Stimulated activated CD8-positive, alpha-beta memory T cell treated with anti-CD3 and anti-CD28 coated beads, Interleukin-4, amount 100 ng/mL, for 1 hour (primary cell): ENCODE results near the gene CNGB1.
"Not testable (repeated sequence)": the region's sequence is repeated elsewhere in the genome, so short reads cannot be mapped to it uniquely, and the experiment has no call there.

Source experiments
- DNase-seq, 2 donors: peaks; one replicate each; pipeline ENCODE4 v3.0.0-alpha.2; 2020; ENCODE audit warnings: low read depth in 2 of 2, low spot score in 1 of 2

Gene CNGB1

DNA sequence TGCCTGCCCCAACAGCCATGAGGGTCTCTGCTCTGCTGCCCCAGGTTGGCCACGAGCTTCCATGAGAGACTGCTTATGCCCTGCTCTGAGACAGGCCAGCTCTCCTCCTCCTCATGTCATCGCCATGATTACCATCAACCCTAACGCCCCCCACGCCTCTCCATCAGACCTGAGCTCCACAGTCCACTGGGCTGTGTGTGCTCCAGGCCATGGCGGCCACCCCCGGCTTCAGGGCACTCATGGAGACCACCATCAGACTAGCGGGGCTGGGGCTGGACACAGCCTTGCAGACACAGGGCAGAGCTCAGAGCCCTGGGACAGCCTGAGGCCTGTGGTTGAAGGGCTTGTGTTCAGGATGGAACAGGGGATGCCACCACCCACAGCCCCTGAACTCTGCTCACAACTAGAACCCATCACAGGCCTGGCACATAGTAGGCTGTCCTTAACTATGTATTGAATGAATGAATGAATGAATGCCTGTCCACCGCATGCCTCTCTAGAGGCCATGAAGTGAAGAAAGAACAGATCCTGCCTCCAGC is 14.6 kb downstream of the CNGB1 start:
- no peak for DNase-seq

DNA sequence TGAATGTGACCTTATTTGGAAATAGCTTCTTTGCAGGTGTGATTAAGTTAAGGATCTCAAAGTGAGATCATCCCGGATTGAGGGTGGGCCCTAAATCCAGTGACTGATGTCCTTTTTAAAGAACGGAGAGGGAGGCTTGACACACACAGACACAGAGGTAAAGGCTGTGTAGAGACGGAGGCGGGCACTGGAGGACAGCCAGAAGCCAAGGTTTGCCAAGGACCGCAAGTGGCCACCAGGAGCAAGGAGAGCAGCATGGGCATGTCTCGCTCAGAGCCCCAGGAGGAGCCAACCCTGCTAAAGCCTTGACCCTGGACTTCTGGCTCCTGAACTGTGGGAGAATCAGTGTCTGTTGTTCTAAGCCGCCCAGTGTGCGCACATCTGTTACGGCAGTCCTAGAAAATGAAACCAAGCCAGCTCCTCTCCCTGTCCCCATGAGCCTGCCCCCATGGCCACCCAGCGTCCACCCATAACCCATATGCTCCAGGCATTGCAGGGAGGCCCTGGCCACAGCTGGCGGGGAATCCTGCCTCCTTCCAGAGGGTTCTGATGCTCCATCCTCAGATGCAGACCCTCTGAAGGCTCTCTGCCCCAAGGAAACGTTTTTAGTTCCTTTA is 15.2 kb downstream of the CNGB1 start:
- no peak for DNase-seq

DNA sequence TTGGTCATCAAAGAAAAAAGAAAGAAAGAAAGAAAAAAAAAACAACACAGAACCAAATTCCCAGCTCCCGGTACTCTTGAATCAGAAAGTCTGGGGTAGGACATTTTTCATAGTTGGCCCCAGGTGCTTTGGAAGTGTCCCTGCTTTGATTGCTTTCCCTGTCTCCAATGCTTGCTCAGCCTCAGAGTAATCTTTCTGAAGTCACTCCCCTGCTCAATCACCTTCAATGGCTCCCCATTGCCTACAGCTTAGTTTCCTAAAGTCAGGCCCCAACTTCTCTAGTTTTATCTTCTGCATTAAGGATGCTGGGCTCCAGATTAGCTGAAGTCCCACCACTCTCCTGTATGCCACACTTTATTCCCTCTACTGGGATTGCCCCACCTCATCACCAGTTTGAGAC is 17.1 kb downstream of the CNGB1 start:
- no peak for DNase-seq

DNA sequence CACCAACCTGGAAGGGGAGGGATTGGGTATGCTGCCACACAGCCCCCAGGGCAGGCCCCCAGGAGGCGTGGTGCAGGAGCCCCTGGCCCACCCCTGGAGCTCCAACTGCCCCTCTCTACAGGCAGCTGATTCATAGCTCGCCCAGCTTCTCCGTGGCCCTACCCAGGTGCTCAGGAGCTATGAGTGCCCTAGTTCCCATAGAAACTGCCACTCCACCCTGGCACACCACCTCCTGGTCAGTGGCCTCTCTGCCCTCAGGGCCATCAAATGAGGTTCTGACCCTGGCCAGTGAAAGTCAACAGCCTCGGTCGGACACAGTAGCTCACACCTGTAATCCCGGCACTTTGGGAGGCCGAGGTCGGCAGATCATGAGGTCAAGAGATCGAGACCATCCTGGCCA is 18.0 kb downstream of the CNGB1 start:
- DNase-seq: no peak

DNA sequence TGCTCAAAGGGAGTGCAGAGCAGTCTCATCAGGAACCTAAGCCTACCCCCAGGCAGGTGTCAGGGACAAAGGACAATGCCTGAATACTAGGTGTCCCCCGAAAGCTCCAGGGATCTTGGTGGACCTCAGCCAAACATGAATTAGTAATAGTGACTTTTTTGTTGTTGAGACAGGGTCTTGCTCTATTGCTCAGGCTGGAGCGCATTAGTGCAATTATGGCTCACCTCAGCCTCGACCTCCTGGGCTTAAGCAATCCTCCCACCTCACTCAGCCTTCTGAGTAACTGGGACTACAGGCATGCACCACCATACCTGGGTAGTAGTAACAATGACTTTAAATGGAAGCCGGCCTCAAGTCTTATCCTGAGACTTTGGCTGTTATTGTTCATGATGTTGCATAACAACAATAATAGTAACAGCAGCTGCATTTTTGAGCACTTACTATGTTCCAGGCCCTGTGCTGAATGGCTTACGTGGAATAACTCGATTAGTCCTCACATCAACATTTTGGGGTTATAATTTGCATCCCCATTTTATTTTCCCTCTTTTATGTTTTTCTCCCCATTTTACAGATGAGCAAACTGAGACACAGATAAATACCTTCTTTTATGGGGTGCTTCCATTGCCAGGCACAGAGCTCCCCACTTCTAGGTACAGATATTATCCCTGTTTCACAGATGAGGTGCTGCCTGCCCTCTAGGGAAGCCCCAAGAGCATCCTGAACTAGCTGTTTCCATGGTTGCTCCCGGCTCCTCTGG is 19.5 kb downstream of the CNGB1 start:
- DNase-seq: no peak

DNA sequence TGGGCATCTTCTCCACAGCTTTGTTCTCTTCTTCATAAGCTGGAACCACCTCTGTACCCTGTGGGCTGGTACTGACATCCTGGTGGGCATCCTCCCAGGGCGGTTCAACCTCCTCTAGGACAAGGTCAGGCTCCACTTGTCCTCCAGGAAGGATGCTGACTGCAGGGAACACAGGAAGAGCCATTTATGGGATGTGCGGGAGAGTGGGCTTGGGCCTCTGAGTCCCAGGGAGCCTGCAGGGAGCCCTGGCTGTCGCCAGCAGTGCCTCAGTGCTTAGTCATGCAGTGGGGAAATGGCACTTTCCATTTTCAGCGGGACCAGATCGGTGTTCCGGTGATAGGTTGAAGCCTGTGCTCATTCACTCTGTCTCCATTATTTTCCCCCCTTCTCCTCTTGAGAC is 20.5 kb downstream of the CNGB1 start:
- DNase-seq: no peak

DNA sequence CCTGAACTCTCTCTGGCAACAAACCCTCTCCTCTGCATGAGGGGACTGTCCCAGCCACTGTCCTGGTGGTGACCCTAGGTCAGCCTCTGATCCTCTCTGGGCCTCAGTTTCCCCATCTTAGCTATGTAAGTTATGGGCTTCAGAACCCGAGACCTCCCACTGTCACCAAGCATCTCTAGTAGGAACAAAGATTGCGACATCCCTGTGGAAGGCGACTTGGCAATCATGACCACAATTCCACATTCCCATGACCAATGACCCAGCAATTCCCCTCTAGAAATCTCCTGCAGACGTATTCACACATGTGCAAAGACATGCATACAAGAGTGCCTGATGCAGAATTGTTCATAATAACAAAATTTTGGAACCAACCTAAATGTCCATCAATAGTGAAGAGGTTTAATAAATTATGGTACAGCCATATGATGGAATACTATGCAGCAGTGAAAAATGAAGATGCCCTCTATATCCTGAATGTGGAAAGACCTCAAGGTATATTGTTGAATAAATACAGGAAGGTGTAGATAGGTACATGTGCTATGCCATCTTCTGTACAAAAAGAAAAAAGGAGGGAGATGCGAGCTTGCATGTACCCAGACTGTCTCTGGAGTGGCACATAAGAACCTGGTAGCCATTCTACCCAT is 21.2 kb downstream of the CNGB1 start:
- no peak for DNase-seq

DNA sequence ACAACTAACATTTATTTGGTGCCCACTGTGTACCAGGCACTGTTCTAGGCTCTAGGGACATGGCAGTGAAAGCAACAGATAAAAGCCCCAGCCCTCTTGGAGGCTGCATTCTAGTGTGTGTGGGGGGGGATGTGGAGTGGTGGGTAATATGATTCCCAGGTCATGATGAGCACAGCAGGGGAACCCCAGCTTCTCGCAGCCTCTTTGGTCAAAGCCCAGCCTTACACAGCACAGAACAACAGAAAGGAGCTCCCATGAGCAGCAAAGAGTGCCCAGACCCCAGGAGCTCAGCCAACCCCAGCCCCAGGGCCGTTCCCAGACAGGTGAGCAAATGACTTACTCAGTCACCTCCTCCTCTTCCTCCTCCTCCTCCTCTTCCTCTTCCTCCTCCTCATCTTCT is 21.9 kb downstream of the CNGB1 start:
- DNase-seq: no peak

DNA sequence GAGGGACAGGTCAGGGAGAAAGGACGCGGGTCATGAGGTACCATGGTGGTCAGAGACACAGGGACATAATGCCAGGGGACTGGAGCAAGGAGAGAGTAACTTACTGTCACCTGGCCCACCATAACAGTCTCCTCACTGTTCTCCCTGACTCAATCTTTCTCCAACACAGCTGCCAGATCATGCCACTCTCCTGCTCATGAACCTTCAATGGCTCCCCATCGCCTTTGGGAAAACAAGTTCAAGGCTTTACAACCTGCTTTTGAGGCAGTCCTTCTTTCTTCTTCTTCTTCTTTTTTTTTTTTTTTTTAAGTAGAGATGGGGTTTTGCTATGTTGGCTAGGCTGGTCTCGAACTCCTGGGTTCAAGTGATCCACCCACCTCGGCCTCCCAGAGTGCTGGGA is 22.9 kb downstream of the CNGB1 start:
- DNase-seq: no peak

DNA sequence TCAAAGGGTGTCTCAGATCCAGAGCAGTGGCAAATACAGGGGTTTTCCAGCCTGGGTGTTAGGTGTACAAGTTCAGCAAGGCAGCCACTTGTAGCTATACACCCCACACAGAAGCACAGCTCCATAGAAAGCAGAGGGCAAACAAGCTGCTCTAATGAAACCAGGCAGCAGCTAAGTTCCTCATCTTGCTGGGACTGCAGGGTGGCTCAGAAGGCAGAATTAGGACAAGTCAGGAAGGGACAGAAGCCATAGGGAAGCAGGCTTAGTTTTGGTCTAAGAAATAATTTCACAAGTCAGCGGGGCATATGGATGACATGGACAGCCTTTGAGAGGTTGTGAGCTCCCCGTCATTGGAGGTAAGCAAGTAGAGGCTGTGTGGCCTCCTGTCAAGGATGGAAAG is 23.7 kb downstream of the CNGB1 start:
- DNase-seq: no peak

DNA sequence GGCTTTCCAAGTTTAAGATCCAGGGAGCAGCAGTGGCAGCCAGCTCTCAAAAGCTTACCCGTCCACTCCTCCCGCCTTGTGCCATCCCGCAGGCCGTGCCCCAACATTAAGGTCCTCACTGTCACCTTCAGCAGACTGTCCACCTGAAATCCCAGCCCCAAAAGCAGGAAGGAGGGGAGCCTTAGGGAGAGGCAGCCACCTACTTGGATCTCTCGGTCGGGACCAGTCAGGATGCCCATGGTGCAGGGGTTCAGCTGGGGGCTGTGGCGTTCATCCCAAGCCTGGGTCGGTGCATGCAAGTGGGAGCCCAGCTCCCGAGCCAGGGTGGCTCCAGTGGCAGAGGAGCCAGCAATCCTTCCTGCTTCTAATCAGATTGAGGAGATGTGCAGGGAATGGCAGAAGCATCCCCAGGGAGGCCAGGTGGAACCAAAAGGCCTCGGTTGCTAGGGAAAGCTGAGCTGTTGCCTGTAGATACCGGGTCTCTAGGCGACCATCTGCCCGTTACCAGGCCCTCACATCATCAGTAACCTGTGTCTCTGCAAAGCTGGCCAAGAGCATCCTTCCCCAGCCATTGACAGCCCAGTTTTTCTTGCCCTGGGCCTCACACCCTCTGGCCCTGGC is 24.6 kb downstream of the CNGB1 start:
- no peak for DNase-seq

DNA sequence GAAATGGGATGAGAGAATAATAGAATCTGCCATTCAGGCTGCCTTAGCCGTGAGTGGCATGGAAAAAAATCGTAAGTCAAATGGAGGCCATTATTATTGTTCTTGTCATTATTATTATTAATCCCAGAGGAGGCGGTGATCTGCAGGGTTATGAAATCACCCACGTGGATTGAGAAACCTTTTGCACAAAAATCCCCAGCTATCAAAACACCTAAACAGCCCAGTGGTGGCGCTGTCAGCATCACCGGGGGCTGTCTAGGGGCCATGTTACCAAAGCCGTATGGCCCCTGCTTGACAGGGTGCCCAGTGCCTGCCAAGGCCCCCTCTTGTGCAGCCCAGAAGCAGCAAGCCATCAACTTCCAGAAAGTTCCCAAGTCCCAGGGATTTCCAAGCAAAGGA is 25.2 kb downstream of the CNGB1 start:
- DNase-seq: no peak

DNA sequence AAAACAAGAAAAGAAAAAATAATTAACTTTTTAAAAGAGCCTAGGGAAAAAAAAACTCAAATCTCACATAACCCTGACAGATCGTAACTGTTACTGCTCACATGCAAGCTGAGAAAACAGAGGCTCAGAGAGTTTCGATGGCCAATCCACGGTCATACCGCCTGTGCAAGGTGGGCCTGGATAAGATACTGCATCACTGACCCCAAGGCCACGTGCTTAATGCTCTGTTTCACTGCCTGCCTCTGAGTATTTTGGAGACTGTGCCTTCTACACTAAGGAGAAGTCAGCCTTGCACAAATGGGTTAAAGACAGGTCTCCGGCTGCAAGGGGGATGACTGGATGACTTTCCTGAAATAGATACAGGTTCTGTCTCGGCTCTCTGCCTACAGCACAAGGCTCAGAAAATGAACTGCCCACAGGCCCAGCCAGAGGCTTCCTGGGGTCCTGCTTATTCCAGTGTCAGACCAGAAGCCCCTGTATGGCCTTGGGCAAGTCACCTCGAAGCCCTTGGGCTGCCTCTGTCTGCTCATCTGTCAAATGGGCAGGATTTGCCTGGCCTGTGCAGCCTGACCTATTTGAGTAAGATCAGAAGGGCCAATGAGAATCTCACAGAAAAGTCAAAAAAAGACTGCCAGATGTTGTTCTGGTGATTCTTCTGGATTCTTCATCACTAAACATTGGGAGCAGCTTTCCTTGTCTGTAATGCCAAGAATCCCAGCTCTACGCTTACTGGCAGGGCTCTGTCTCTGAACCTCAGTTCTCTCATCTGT is 25.8 kb downstream of the CNGB1 start:
- no peak for DNase-seq

DNA sequence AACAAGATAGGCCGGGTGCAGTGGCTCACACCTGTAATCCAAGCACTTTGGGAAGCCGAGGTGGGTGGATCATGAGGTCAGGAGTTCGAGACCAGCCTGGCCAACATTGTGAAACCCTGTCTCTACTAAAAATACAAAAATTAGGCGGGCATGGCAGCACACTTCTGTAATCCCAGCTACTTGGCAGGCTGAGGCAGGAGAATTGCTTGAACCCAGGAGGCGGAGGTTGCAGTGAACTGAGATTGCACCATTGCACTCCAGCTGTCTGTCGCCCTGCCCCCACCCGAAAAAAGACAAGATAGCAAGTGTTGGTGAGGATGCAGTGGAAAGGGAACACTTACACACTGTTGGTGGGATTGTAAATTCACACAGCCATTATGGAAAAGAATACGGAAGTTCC is 27.5 kb downstream of the CNGB1 start:
- not testable (repeated sequence) for DNase-seq

DNA sequence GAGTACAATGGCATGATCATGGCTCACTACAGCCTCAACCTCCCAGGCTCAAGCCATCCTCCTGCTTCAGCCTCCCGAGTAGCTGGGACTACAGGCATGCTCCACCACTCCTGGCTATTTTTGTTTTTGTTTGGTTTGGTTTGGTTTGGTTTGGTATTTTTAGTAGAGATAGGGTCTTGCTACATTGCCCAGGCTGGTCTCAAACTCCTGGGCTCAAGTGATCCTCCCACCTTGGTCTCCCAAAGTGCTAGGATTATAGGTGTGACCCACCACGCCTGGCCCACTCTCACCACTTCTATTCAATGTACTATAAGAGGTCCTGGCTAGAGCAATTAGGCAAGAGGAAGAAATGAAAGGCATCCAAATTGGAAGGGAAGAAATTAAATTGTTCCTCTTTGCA is 29.0 kb downstream of the CNGB1 start:
- DNase-seq: not testable (repeated sequence)

DNA sequence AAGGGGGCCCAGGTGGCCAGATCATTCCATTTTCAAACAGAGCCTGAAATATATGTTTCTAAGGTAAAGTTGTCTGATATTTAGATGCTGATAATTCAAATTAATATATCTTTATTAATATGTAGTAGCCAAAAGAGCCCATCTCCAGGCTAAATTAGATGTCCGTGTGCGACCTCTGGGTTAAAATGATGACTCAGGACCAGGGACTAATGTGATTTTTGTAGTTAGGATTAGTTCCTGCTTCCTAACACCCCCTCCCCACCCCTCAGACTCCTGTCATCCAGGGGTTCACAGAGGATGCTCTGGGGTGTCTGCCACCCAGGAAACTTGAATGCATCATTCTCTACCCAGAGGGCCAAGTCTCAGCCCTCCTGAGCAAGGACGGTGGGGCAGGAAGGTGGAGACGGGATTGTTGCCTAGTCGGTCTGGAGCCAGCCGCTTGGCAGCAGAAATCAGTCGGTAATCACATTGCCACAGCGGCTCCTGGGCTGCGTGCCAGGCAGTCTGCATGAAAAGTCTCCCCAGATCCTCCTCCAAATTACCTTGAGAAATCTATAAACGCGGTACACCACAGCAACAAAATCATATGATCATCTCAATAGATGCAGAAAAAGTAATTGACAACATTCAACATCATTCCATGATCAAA is 29.8 kb downstream of the CNGB1 start:
- no peak for DNase-seq

DNA sequence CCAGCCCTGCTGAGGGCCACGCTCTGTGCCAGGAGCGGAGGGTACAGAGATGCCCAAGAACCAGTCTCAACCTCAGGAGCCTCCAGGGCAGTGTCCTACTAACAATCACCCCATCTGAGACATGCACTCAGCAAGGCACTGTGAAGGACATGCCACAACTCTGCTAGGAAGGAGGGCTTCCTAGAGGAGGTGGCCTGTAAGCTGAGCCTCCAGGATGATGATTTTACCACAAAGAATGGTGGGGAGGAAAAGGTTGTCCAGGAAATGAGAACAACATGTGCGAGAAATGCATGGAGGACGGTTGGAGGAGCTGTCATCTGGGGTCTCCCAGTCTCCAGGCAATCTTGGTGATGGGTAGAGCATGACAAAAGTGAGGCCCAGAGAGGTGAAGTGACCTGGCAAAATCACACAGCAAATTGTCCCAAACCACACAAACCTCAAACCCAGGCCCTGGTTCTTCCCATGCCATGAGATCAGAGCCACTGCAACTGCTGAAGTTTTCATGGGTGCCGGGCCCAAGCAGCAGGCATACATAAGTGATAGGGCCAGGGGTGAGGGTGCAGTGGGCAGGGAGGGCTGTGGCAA is 30.5 kb downstream of the CNGB1 start:
- no peak for DNase-seq

DNA sequence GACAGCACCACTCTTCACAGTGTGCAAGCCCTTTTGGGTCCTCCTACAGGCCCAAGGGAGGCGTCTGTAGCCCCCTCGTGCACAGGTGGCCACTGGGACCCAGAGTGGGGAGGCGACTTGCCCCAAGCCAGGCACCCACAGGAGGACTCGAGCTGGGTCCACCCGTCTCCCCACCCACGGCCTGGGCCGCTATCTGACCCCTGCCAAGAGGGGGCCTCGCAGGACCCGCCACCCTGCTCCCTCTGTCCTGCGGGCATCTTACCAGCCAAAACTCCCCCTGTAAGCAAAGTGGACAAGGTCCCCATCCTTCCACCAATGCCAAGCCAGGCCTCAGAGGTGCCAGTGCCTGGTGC is 31.1 kb downstream of the CNGB1 start:
- no peak for DNase-seq

DNA sequence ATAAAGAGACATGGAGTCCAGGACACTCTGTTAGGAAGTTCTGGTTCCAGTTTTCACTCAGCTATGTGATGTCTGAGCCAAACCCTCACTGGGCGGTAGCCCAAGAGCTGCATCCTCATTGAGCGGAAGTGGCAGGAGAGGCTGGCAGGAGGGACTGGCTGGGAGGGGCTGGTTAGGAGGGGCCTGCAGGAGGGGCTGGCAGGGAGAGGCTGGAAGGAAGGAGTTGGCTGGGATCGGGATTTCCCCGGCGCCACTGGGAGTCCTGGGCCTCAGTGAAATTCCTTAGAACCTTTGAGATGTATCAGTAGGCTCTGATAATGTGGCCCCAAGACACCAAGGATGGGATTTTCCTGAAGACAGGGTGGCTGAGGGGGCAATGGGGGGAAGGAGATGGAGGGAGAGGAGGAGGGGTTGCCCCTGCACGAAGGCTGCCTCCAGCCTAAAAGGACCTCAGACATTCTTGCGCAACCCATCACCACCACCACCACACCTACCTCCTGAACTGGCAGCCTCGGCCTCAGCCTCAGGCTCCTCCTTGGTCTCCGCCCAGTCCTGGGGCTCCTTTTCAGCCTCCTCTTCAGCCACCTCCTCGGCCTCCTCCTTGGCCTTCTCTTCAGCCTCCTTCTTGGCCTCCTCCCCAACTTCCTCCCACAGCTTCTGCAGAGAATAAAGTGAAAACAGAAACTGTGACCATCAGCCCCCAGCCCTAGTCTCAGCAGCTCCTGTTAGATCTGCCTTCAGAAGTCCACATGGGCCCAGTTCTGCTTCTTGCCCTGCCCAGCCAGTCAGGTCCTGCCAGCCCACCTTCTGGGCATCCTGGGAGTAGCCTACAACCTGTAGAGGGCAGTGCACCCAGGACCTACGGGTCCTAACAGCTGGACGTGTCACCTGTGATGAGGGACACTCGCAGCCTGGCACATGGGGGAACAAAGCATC is 31.7 kb downstream of the CNGB1 start:
- DNase-seq: no peak
